Body of pancreas (tissue), 4 donors: ENCODE results near the gene EXOC2. TPM values are rescaled to one million over a fixed set of nuclear protein-coding genes. Genes with fewer than 3 reads are reported as not detected.

Experiments
- ATAC-seq: fragments of 150-250 bp; one replicate; pipeline ENCODE4 v1.9.1; 2016
- DNase-seq, 4 donors: peaks; one replicate each; pipeline ENCODE4 v3.0.0-alpha.2; 2019
- H3K27ac ChIP-seq, 4 donors: fragments of 200-600 bp; sonication (generic); 1 replicate in 3 of 4; 2 replicates in 1 of 4; pipeline versions ENCODE4 v1.5.1 to v1.6.1; 2016 to 2019; ENCODE audit warnings: mild to moderate bottlenecking in 1 of 4, mixed read lengths in 1 of 4, moderate library complexity in 1 of 4
- H3K27me3 ChIP-seq, 2 donors: fragments of 200-600 bp; sonication (generic); one replicate each; pipeline ENCODE4 v1.6.0; 2016; ENCODE audit warnings: mild to moderate bottlenecking in 1 of 2
- H3K36me3 ChIP-seq, 2 donors: fragments of 200-600 bp; sonication (generic); replicated peaks in 1 of 2; 2 replicates each; pipeline ENCODE4 v1.5.1; 2016; ENCODE audit warnings: low read depth in 2 of 2; ENCODE audit not compliant: insufficient read depth in 1 of 2
- H3K4me1 ChIP-seq: fragments of 200-600 bp; sonication (generic); one replicate; pipeline ENCODE4 v1.6.0; 2016
- H3K4me3 ChIP-seq, 2 donors: fragments of 200-600 bp; sonication (generic); 1 replicate in 1 of 2; 2 replicates in 1 of 2; pipeline ENCODE4 v1.5.1; 2016 to 2019
- H3K9me3 ChIP-seq, 3 donors: fragments of 200-600 bp; sonication (generic); 1 replicate in 2 of 3; 2 replicates in 1 of 3; pipeline ENCODE4 v1.5.1; 2016
- CTCF ChIP-seq, 7 experiments: fragments of 450-650 bp in 4 of 7; fragments of 200-600 bp in 3 of 7; sonication (generic) in 3 of 7; IDR thresholded peaks; one replicate each; pipeline ENCODE4 v1.5.1; 2016 to 2019; ENCODE audit warnings: antibody characterized with exemption in 7 of 7
- POLR2A ChIP-seq, 3 donors: fragments of 450-650 bp; IDR thresholded peaks; one replicate each; pipeline ENCODE4 v1.6.1; 2016; ENCODE audit warnings: antibody characterized with exemption in 3 of 3, mild to moderate bottlenecking in 2 of 3
- WGBS, 2 donors: methylation state at CpG; one replicate each; pipeline ENCODE4 v1.1.5; 2017; 5-methylcytosine and 5-hydroxymethylcytosine counted together
- intact Hi-C: fragments of 100-400 bp; cut with DNase I; formaldehyde crosslinking; loops from one replicate; pipeline ENCODE4 v1.15.1; 2023
- total RNA-seq, 2 donors: library from RNA; depleted of rRNA; stranded (reverse); fragments of >200 nt; gene quantifications; one replicate each; pipeline ENCODE4 v1.1.0, GENCODE V29; 2016

EXOC2 gene
- total RNA-seq, 2 donors from 2014 or later, result 10.5 to 10.6 TPM

- ATAC-seq (peak; percentile 62), DNase-seq (peak; percentile 22 to 54 (median 36))
- TF ChIP-seq CTCF (IDR thresholded peaks at IDR 0.05) (no peak), POLR2A (IDR thresholded peaks at IDR 0.05) (no peak)
- H3K4me1 ChIP-seq, result no peaks in the 10 kb centered on the region
- no peak overlapping the region for H3K27ac ChIP-seq
- intact Hi-C loops, result no loop called here
- WGBS, 2 donors, result 53 to 63% methylated on average over 8 to 12 of the region's 13 CpGs
- no peaks in the 10 kb centered on the region for H3K36me3 ChIP-seq
- no peak overlapping the region for H3K4me3 ChIP-seq
- no peaks in the 10 kb centered on the region for H3K27me3 ChIP-seq
- no peaks in the 10 kb centered on the region for H3K9me3 ChIP-seq
Measured at GRCh38 chr6:453152-453551, 239.8 kb downstream of the EXOC2 start.

- Histone ChIP-seq H3K4me1 (no peaks in the 10 kb centered on the region), H3K36me3 (no peaks in the 10 kb centered on the region), H3K27me3 (no peaks in the 10 kb centered on the region), H3K27ac (no peak overlapping the region), H3K9me3 (no peaks in the 10 kb centered on the region), H3K4me3 (no peak overlapping the region)
- TF ChIP-seq CTCF (IDR thresholded peaks at IDR 0.05), result no peak
- no peak for TF ChIP-seq POLR2A (IDR thresholded peaks at IDR 0.05)
- ATAC-seq, result no peak
- 53 to 58% methylated on average over 6 to 9 of the region's 9 CpGs for whole genome bisulfite sequencing, 2 donors
- peak in 1 of 4 donors; percentile 22 for DNase-seq
- intact Hi-C loops, result no loop called here
Measured at GRCh38 chr6:452301-453067, 240.5 kb downstream of the EXOC2 start.

- no peak for ATAC-seq
- Histone ChIP-seq H3K4me1 (no peaks in the 10 kb centered on the region), H3K27ac (no peak overlapping the region), H3K9me3 (no peaks in the 10 kb centered on the region), H3K4me3 (no peak overlapping the region), H3K27me3 (no peaks in the 10 kb centered on the region), H3K36me3 (no peaks in the 10 kb centered on the region)
- TF ChIP-seq CTCF (IDR thresholded peaks at IDR 0.05) (no peak), POLR2A (IDR thresholded peaks at IDR 0.05) (no peak)
- 79% methylated on average over 8 of the region's 8 CpGs for WGBS, 2 donors
- intact Hi-C loops, result no loop called here
- no peak for DNase-seq
Measured at GRCh38 chr6:451847-452246, 241.1 kb downstream of the EXOC2 start.

DNA sequence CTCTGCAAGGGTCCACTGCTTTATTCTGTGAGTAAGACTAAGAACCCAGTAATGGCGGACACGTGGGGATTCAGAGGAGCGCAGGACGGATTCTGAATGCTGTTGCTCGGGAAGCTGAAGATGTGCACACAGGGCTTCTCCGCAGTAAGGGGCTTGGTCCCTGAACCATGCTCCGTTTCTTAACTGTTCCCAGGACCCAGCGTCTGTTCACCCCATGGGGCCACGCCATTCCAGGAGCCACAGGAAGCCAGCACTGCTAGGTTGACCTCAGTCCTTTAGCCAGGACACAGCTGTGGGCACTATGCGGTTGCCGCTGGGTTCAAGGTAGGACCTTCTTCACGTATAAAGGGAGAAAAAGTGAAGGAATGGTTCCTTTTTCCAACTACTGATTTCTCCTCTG is 241.6 kb downstream of the EXOC2 start:
- Histone ChIP-seq H3K4me3 (no peak overlapping the region), H3K4me1 (no peaks in the 10 kb centered on the region), H3K9me3 (no peaks in the 10 kb centered on the region), H3K27me3 (no peaks in the 10 kb centered on the region), H3K27ac (no peak overlapping the region), H3K36me3 (no peaks in the 10 kb centered on the region)
- TF ChIP-seq CTCF (IDR thresholded peaks at IDR 0.05) (no peak), POLR2A (IDR thresholded peaks at IDR 0.05) (no peak)
- DNase-seq (no peak), ATAC-seq (no peak)
- whole genome bisulfite sequencing, 2 donors, result 75% methylated on average over 12 of the region's 12 CpGs
- intact Hi-C loops, result no loop called here
